Breast epithelium (tissue), 3 donors: ENCODE results near the gene C5.
A peak's percentile ranks its signal among the peaks of the same experiment; 100 is the strongest.

Source experiments
- POLR2A ChIP-seq: fragments of 450-650 bp; IDR thresholded peaks from one replicate; pipeline ENCODE4 v1.6.1; 2016; ENCODE audit warnings: antibody characterized with exemption, mild to moderate bottlenecking, moderate library complexity
- POLR2AphosphoS5 ChIP-seq, 3 donors: sonication (generic); formaldehyde crosslinking; IDR thresholded peaks; one replicate each; pipeline ENCODE4 v1.6.1; 2017; ENCODE audit warnings: antibody characterized with exemption in 3 of 3
- TF ChIP-seq, protein P1 (sequence below), 3 donors: fragments of 450-650 bp; IDR thresholded peaks; one replicate each; pipeline ENCODE4 v1.5.1; 2016 to 2017; ENCODE audit warnings: antibody characterized with exemption in 3 of 3, mild to moderate bottlenecking in 3 of 3, moderate library complexity in 3 of 3

DNA sequence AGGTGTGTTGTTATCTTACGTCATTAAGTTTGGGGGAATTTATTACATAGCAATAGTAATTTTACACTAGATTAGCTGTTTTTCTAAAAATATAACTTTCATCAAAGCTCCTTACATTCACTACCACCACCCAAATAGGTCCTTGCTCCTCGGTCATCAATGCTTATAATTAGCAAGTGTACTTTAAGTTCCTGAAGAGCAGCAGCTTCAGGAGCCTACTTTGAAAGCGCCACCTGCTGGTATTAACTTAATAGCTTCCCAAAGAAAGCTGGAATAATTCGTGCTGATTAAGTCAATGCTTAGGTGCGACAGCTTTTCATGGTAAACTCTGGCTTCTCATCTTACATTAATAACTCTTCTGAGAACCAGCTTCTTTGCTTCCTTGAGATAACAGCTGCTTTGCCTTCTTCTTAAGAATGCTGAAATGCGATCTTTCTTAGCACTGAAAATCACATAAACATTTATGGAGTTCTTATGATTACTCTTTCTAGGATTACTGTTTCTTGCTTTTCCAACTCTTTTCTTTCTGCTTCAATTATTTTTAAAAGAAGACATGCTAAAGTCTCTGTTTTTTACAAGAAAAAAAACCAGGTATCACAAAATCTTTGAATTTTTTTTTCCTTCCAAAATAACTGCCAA lies 10.0 kb upstream of the C5 start:
- TF ChIP-seq, protein P1, sequence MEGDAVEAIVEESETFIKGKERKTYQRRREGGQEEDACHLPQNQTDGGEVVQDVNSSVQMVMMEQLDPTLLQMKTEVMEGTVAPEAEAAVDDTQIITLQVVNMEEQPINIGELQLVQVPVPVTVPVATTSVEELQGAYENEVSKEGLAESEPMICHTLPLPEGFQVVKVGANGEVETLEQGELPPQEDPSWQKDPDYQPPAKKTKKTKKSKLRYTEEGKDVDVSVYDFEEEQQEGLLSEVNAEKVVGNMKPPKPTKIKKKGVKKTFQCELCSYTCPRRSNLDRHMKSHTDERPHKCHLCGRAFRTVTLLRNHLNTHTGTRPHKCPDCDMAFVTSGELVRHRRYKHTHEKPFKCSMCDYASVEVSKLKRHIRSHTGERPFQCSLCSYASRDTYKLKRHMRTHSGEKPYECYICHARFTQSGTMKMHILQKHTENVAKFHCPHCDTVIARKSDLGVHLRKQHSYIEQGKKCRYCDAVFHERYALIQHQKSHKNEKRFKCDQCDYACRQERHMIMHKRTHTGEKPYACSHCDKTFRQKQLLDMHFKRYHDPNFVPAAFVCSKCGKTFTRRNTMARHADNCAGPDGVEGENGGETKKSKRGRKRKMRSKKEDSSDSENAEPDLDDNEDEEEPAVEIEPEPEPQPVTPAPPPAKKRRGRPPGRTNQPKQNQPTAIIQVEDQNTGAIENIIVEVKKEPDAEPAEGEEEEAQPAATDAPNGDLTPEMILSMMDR (IDR thresholded peaks at IDR 0.05): peak in 2 of 3 donors; percentile 67 to 68
- no peak for TF ChIP-seq POLR2A
- TF ChIP-seq POLR2AphosphoS5 (IDR thresholded peaks at IDR 0.05): no peak
